ENCODE measurements around the gene TOPORS.
A peak's percentile ranks its signal among the peaks of the same experiment; 100 is the strongest.
"Not testable (repeated sequence)": the region's sequence is repeated elsewhere in the genome, so short reads cannot be mapped to it uniquely, and the experiment has no call there.

The TOPORS gene

GRCh38 chr9:32565967-32566366 is 13.6 kb upstream of the TOPORS start:
- DNase-seq (ENCODE audit: low read depth): no peak

GRCh38 chr9:32558408-32558934 is 6.1 kb upstream of the TOPORS start:
- no peak for DNase-seq (ENCODE audit: low read depth)

- DNase-seq (ENCODE audit: low read depth): no peak
Observed at GRCh38 chr9:32554591-32554990, 2.2 kb upstream of the TOPORS start.

- DNase-seq (ENCODE audit: low read depth): no peak
Observed at GRCh38 chr9:32554107-32554506, 1.7 kb upstream of the TOPORS start.

- peak; percentile 72 for DNase-seq (ENCODE audit: low read depth)
Observed at GRCh38 chr9:32551276-32552051, 922 bp downstream of the TOPORS start.

- DNase-seq (ENCODE audit: low read depth): peak; percentile 91
Observed at GRCh38 chr9:32550562-32551275, 1.7 kb downstream of the TOPORS start.

GRCh38 chr9:32550150-32550561 is 2.2 kb downstream of the TOPORS start:
- DNase-seq (ENCODE audit: low read depth): peak; percentile 43

GRCh38 chr9:32548213-32548612 is 4.2 kb downstream of the TOPORS start:
- not testable (repeated sequence) for DNase-seq (ENCODE audit: low read depth)

GRCh38 chr9:32545884-32546283 is 6.5 kb downstream of the TOPORS start:
- DNase-seq (ENCODE audit: low read depth): no peak

GRCh38 chr9:32543047-32543446 is 9.3 kb downstream of the TOPORS start:
- DNase-seq (ENCODE audit: low read depth): no peak

- DNase-seq (ENCODE audit: low read depth): no peak
Observed at GRCh38 chr9:32533816-32534215, 18.6 kb downstream of the TOPORS start.

- no peak for DNase-seq (ENCODE audit: low read depth)
Observed at GRCh38 chr9:32533336-32533735, 19.1 kb downstream of the TOPORS start.

GRCh38 chr9:32526707-32527048 is 25.7 kb downstream of the TOPORS start:
- DNase-seq (ENCODE audit: low read depth): no peak

- peak; percentile 93 for DNase-seq (ENCODE audit: low read depth)
Observed at GRCh38 chr9:32526041-32526706, 26.2 kb downstream of the TOPORS start, which contains the start of gene RIGI. Gene RIGI (minus strand): TSS chr9:32526196. CDS start chr9:32526166, 30 bp downstream.

- DNase-seq (ENCODE audit: low read depth): no peak
Observed at GRCh38 chr9:32525709-32526030, 26.7 kb downstream of the TOPORS start.

GRCh38 chr9:32524892-32525708 is 27.3 kb downstream of the TOPORS start:
- DNase-seq (ENCODE audit: low read depth): peak; percentile 30

- not testable (repeated sequence) for DNase-seq (ENCODE audit: low read depth)
Observed at GRCh38 chr9:32524558-32524891, 27.9 kb downstream of the TOPORS start.

- DNase-seq (ENCODE audit: low read depth): no peak
Observed at GRCh38 chr9:32523910-32524309, 28.5 kb downstream of the TOPORS start.

- DNase-seq (ENCODE audit: low read depth): no peak
Observed at GRCh38 chr9:32518276-32518675, 34.1 kb downstream of the TOPORS start.

GRCh38 chr9:32516241-32516640 is 36.1 kb downstream of the TOPORS start:
- DNase-seq (ENCODE audit: low read depth): no peak

GRCh38 chr9:32508728-32509127 is 43.7 kb downstream of the TOPORS start:
- no peak for DNase-seq (ENCODE audit: low read depth)

- DNase-seq (ENCODE audit: low read depth): no peak
Observed at GRCh38 chr9:32503008-32503407, 49.4 kb downstream of the TOPORS start.
